Stimulated activated CD4-positive, alpha-beta T cell treated with anti-CD3 and anti-CD28 coated beads, Interleukin-12 subunit alpha, Interleukin-12 subunit beta, amount 100 ng/mL, for 48 hours (primary cell): ENCODE measurements around the gene HOXC9.
"Not testable (repeated sequence)": the region's sequence is repeated elsewhere in the genome, so short reads cannot be mapped to it uniquely, and the experiment has no call there.

ENCODE experiments used
- DNase-seq, 3 donors: peaks; one replicate each; pipeline ENCODE4 v3.0.0-alpha.2; 2020; ENCODE audit warnings: low read depth in 2 of 3, low spot score in 1 of 3

The HOXC9 gene

GRCh38 chr12:54037360-54038283 is 37.7 kb downstream of the HOXC9 start:
- DNase-seq: no peak

GRCh38 chr12:54038284-54038870 is 38.4 kb downstream of the HOXC9 start:
- DNase-seq: no peak

GRCh38 chr12:54038871-54039414 is 39.0 kb downstream of the HOXC9 start:
- no peak for DNase-seq

- DNase-seq: no peak
Measured at GRCh38 chr12:54039417-54040147, 39.6 kb downstream of the HOXC9 start.

GRCh38 chr12:54040148-54040494 is 40.2 kb downstream of the HOXC9 start:
- no peak for DNase-seq

- no peak for DNase-seq
Measured at GRCh38 chr12:54040648-54041047, 40.7 kb downstream of the HOXC9 start.

GRCh38 chr12:54041097-54041690 is 41.2 kb downstream of the HOXC9 start:
- no peak for DNase-seq

GRCh38 chr12:54042033-54042432 is 42.1 kb downstream of the HOXC9 start:
- not testable (repeated sequence) for DNase-seq

GRCh38 chr12:54042970-54043853 is 43.3 kb downstream of the HOXC9 start:
- no peak for DNase-seq

- no peak for DNase-seq
Measured at GRCh38 chr12:54044425-54045103, 44.6 kb downstream of the HOXC9 start.

GRCh38 chr12:54045401-54045800 is 45.4 kb downstream of the HOXC9 start:
- no peak for DNase-seq

GRCh38 chr12:54045868-54046521 is 46.0 kb downstream of the HOXC9 start:
- no peak for DNase-seq

GRCh38 chr12:54046809-54047159 is 46.8 kb downstream of the HOXC9 start:
- DNase-seq: no peak

GRCh38 chr12:54047160-54047963 is 47.4 kb downstream of the HOXC9 start:
- no peak for DNase-seq

- DNase-seq: no peak
Measured at GRCh38 chr12:54047964-54048303, 48.0 kb downstream of the HOXC9 start.

GRCh38 chr12:54048406-54049093 is 48.6 kb downstream of the HOXC9 start:
- DNase-seq: no peak

GRCh38 chr12:54049108-54049507 is 49.1 kb downstream of the HOXC9 start:
- DNase-seq: no peak

- DNase-seq: no peak
Measured at GRCh38 chr12:54050482-54050810, 50.5 kb downstream of the HOXC9 start.
